Transverse colon (tissue), 4 donors: ENCODE data around the gene PHACTR3.

ENCODE experiments used
- EP300 ChIP-seq: sonication (generic); formaldehyde crosslinking; IDR thresholded peaks from one replicate; pipeline ENCODE4 v1.6.1; 2017; ENCODE audit warnings: antibody characterized with exemption, low read depth
- POLR2A ChIP-seq: fragments of 450-650 bp; IDR thresholded peaks from one replicate; pipeline ENCODE4 v1.6.1; 2016; ENCODE audit warnings: antibody characterized with exemption, mild to moderate bottlenecking, moderate library complexity
- POLR2AphosphoS5 ChIP-seq, 3 donors: sonication (generic); formaldehyde crosslinking; IDR thresholded peaks; one replicate each; pipeline ENCODE4 v1.6.1; 2016; ENCODE audit warnings: antibody characterized with exemption in 3 of 3
- TF ChIP-seq, protein P1 (sequence below), 5 experiments: fragments of 200-600 bp in 3 of 5; fragments of 450-650 bp in 2 of 5; sonication (generic) in 3 of 5; IDR thresholded peaks; 1 replicate in 2 of 5; 2 replicates in 3 of 5; pipeline ENCODE4 v1.5.1; 2016 to 2017; ENCODE audit warnings: antibody characterized with exemption in 5 of 5, inconsistent platforms in 3 of 5, mild to moderate bottlenecking in 2 of 5, moderate library complexity in 1 of 5

DNA sequence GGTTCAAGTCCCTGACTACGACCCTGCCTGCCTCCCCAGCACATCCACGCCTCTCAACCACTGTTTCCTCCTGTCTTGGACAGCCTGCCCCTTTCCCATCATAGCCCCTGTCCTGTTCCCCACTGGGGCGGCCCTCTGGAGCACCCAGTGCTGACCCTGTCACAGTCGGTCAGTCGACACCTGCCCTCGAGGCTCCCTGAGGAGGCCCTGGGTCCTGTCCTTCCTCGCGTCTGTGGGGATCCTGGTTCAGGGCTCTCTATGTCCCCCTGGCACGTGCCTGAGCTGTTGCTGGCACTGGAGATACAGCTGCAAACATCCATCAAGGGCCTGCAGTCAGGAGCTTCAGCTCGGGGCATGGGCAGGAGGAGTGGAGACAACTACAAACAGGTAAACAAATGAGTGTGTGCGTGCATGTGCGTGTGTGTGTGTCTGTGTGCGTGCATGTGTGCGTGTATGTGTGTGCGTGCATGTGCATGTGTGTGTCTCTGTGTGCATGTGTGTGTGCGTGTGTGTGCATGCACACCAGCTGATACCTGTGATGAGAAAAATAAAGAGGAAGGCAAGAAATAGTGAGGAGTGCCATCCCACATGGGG lies 132.8 kb downstream of the PHACTR3 start:
- TF ChIP-seq, protein P1, sequence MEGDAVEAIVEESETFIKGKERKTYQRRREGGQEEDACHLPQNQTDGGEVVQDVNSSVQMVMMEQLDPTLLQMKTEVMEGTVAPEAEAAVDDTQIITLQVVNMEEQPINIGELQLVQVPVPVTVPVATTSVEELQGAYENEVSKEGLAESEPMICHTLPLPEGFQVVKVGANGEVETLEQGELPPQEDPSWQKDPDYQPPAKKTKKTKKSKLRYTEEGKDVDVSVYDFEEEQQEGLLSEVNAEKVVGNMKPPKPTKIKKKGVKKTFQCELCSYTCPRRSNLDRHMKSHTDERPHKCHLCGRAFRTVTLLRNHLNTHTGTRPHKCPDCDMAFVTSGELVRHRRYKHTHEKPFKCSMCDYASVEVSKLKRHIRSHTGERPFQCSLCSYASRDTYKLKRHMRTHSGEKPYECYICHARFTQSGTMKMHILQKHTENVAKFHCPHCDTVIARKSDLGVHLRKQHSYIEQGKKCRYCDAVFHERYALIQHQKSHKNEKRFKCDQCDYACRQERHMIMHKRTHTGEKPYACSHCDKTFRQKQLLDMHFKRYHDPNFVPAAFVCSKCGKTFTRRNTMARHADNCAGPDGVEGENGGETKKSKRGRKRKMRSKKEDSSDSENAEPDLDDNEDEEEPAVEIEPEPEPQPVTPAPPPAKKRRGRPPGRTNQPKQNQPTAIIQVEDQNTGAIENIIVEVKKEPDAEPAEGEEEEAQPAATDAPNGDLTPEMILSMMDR (IDR thresholded peaks at IDR 0.05), result no peak
- TF ChIP-seq POLR2A, result no peak
- no peak for TF ChIP-seq POLR2AphosphoS5 (IDR thresholded peaks at IDR 0.05)
- TF ChIP-seq EP300, result no peak
